Esophagus squamous epithelium (tissue), 5 donors: ENCODE results near the gene FAM163A. TPM values are rescaled to one million over a fixed set of nuclear protein-coding genes. Genes with fewer than 3 reads are reported as not detected.
A peak's percentile ranks its signal among the peaks of the same experiment; 100 is the strongest.

Experiments
- DNase-seq: peaks from one replicate; lab custom pipeline; 2025; lab: John Stamatoyannopoulos, UW
- H3K27ac ChIP-seq, 4 donors: fragments of 200-600 bp; sonication (generic); one replicate each; pipeline ENCODE4 v1.5.1; 2016 to 2019; ENCODE audit warnings: mild to moderate bottlenecking in 1 of 4
- H3K27me3 ChIP-seq, 4 donors: fragments of 200-600 bp; sonication (generic); 1 replicate in 3 of 4; 2 replicates in 1 of 4; pipeline versions ENCODE4 v1.5.1 to v1.6.0; 2017 to 2021; ENCODE audit warnings: antibody characterized with exemption in 1 of 4
- H3K36me3 ChIP-seq, 3 donors: fragments of 200-600 bp; sonication (generic); one replicate each; pipeline ENCODE4 v1.5.1; 2016 to 2019
- H3K4me1 ChIP-seq, 3 donors: fragments of 200-600 bp; sonication (generic); one replicate each; pipeline ENCODE4 v1.5.1; 2017 to 2019
- H3K4me3 ChIP-seq, 4 donors: fragments of 200-600 bp; sonication (generic); 1 replicate in 3 of 4; 2 replicates in 1 of 4; pipeline ENCODE4 v1.5.1; 2016 to 2019; ENCODE audit warnings: mild to moderate bottlenecking in 2 of 4, moderate library complexity in 1 of 4
- H3K9me3 ChIP-seq, 3 donors: fragments of 200-600 bp; sonication (generic); one replicate each; pipeline ENCODE4 v1.5.1; 2016 to 2019
- POLR2A ChIP-seq, 4 donors: fragments of 450-650 bp; IDR thresholded peaks; one replicate each; pipeline ENCODE4 v1.6.1; 2017; ENCODE audit warnings: antibody characterized with exemption in 4 of 4, mild to moderate bottlenecking in 4 of 4, moderate library complexity in 3 of 4
- WGBS, 2 donors: methylation state at CpG; one replicate each; pipeline ENCODE4 v1.1.5; 2018; 5-methylcytosine and 5-hydroxymethylcytosine counted together
- intact Hi-C: fragments of 100-400 bp; cut with DNase I; formaldehyde crosslinking; loops from one replicate; pipeline ENCODE4 v1.15.0; 2022
- total RNA-seq, 4 donors: library from RNA; depleted of rRNA; stranded (reverse); fragments of >200 nt; gene quantifications; one replicate each; pipeline ENCODE4 v1.1.0, GENCODE V29; 2016
- TF ChIP-seq, protein P1 (sequence below), 6 experiments: fragments of 450-650 bp in 4 of 6; fragments of 200-600 bp in 2 of 6; sonication (generic) in 2 of 6; IDR thresholded peaks; one replicate each; pipeline ENCODE4 v1.5.1; 2016 to 2019; ENCODE audit warnings: antibody characterized with exemption in 6 of 6, mild to moderate bottlenecking in 4 of 6, moderate library complexity in 4 of 6
- donor health status: DM: yes; HTN: yes; CAD: no.

FAM163A gene
- total RNA-seq, 4 donors from 2014 or later: not detected

DNA sequence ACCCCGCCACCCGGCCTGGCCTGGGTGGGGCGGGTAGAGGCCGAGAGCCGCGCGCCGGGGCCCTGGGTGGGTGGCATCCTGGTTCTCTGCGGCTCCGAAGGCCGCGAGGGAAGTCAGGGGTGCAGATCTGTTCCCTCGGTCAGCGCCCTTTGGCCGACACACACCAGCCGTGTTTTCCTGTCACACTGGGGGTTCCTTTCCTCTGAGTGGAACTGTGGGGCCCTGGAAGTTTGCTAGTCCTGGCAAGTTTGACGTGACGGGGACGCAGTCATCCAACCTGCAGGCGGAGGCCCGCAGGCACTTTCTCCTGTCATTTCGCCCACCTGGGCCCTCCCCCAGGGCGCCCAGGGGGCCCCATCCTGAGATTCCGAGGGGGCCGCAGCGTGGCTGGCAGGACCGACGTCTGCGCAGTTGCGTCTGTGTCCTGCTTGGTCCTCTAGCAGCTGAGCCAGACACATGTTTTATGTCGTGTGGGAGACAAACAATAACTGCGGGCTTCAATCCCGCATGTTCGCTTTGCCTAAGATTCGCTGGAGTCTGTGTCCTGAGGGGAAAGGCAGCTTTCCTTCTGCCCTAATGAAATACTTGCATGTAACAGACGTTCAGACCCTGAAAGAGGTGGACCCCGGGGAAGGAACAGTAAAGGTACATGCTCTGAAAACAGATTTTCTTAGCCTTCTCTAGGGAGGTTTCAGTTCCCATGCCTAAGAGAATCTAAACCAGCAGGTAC lies 1.5 kb downstream of the FAM163A start:
- DNase-seq: no peak
- peaks cover 9 to 24% (median 16%) of the 10 kb centered on the region in 3 donors for H3K4me1 ChIP-seq
- H3K27me3 ChIP-seq: peaks cover 10 to 95% (median 17%) of the 10 kb centered on the region in 4 donors
- WGBS, 2 donors: 34% methylated on average over 12 to 19 of the region's 37 CpGs
- peak overlapping the region in 2 of 4 donors; percentile 43 to 56 for H3K4me3 ChIP-seq
- no peak for TF ChIP-seq POLR2A (IDR thresholded peaks at IDR 0.05)
- TF ChIP-seq, protein P1, sequence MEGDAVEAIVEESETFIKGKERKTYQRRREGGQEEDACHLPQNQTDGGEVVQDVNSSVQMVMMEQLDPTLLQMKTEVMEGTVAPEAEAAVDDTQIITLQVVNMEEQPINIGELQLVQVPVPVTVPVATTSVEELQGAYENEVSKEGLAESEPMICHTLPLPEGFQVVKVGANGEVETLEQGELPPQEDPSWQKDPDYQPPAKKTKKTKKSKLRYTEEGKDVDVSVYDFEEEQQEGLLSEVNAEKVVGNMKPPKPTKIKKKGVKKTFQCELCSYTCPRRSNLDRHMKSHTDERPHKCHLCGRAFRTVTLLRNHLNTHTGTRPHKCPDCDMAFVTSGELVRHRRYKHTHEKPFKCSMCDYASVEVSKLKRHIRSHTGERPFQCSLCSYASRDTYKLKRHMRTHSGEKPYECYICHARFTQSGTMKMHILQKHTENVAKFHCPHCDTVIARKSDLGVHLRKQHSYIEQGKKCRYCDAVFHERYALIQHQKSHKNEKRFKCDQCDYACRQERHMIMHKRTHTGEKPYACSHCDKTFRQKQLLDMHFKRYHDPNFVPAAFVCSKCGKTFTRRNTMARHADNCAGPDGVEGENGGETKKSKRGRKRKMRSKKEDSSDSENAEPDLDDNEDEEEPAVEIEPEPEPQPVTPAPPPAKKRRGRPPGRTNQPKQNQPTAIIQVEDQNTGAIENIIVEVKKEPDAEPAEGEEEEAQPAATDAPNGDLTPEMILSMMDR (IDR thresholded peaks at IDR 0.05): no peak
- H3K9me3 ChIP-seq: no peaks in the 10 kb centered on the region
- intact Hi-C loops: no loop called here
- H3K27ac ChIP-seq: no peak overlapping the region
- no peaks in the 10 kb centered on the region for H3K36me3 ChIP-seq

DNA sequence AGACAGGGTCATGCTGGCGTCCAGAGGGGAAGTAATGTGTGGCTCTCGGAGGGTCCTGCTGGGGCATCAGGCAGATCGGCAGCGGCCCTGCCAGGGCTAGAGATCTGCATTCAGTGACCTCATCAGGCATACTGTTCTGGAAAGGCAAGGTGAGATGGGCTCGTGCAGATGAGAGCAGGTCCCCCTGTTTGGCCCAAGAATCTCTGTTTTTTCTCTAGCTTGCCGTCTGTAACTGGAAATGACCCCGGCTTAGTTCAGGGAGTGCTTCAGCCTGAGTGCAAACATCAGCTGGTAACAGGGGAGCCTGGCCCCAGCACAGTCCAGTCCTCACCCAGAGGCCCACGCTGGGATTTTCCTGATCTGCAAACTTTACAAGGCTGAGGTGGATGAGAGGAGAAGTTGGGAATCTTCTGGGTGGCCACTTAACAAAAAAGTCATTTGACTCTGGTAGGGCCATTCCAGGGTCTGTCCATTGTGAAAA lies 2.1 kb downstream of the FAM163A start:
- 72 to 87% methylated on average over 7 to 8 of the region's 8 CpGs for WGBS, 2 donors
- peaks cover 10 to 89% (median 17%) of the 10 kb centered on the region in 4 donors for H3K27me3 ChIP-seq
- DNase-seq: no peak

DNA sequence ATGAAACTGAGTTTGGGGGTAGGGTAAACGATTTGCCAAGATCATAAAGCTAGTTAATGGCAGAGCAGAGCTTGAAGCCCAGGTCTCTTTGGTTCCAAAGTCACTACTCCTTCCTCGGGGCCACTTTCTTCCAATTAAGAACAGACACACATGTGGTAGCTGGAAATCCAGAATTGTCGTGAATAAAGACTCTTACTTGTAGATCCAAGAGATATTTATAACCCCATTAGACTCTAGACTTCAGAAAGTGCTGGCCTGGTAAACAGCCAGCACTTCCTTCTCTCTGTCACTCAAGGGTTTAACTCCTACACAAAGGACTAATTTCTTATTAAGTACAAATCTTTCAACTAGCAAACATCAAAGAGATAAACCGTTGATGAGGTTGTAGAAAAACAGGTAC lies 2.7 kb downstream of the FAM163A start:
- H3K36me3 ChIP-seq: no peaks in the 10 kb centered on the region
- no peaks in the 10 kb centered on the region for H3K9me3 ChIP-seq
- H3K4me3 ChIP-seq: no peak overlapping the region
- peaks cover 9 to 24% (median 16%) of the 10 kb centered on the region in 3 donors for H3K4me1 ChIP-seq
- intact Hi-C loops: no loop called here
- TF ChIP-seq, protein P1 (IDR thresholded peaks at IDR 0.05): no peak
- no peak for TF ChIP-seq POLR2A (IDR thresholded peaks at IDR 0.05)
- H3K27ac ChIP-seq: no peak overlapping the region
- no peak for DNase-seq
- peaks cover 10 to 84% (median 17%) of the 10 kb centered on the region in 4 donors for H3K27me3 ChIP-seq
- 64 to 65% methylated on average over 4 of the region's 4 CpGs for WGBS, 2 donors

More for the DNA sequence above, 2.1 kb downstream of the FAM163A start:
- Histone ChIP-seq H3K9me3 (no peaks in the 10 kb centered on the region), H3K4me1 (peaks cover 9 to 24% (median 16%) of the 10 kb centered on the region in 3 donors), H3K27ac (no peak overlapping the region), H3K36me3 (no peaks in the 10 kb centered on the region), H3K4me3 (no peak overlapping the region)
- TF ChIP-seq, protein P1 (IDR thresholded peaks at IDR 0.05): no peak
- TF ChIP-seq POLR2A (IDR thresholded peaks at IDR 0.05): no peak
- intact Hi-C loops: no loop called here

DNA sequence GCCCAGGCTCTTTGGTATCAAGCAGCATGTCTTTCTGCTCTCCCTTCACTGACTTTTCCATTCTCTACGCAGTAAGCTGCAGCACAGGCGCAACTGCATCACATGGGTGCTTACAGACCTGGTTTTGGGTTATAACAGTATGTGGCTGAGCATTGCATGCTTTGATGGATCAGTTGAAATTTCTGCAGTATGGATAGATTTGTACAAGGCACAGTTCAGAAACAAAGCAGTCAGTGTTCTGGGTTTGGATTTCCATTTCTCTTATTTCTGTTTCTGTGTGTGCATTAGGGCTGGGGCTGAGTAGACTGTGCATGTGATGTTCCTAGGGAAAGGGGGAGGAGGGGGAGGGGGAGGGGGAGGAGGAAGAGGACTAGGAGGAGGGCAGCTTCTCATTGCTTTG lies 4.5 kb downstream of the FAM163A start:
- 86 to 95% methylated on average over 2 of the region's 2 CpGs for WGBS, 2 donors
- Histone ChIP-seq H3K4me1 (peaks cover 9 to 19% (median 16%) of the 10 kb centered on the region in 3 donors), H3K27ac (no peak overlapping the region), H3K4me3 (no peak overlapping the region), H3K27me3 (peaks cover 10 to 65% (median 15%) of the 10 kb centered on the region in 4 donors), H3K9me3 (peaks cover 0 to 4% (median 4%) of the 10 kb centered on the region in 3 donors), H3K36me3 (no peaks in the 10 kb centered on the region)
- no peak for TF ChIP-seq POLR2A (IDR thresholded peaks at IDR 0.05)
- TF ChIP-seq, protein P1 (IDR thresholded peaks at IDR 0.05): no peak
- intact Hi-C loops: no loop called here
- DNase-seq: no peak

DNA sequence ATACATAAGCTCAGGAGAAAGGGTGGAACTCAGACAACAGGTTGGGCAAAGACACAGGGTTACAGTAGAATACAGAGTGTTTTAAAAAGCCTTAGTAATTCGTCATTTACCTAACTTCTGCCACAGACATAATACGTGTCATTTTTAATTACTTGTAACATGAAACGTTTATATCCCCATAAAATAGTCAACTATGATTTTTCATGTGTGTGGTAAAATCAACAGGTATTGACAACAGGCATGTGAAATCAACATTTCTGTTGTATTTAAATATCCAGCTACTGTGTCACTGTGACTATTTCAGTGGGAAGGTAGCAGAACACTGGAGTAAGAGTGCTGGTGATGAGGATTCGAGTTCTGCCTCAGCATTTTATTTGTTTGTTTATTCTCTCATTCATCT lies 5.7 kb downstream of the FAM163A start:
- H3K36me3 ChIP-seq: no peaks in the 10 kb centered on the region
- no peak overlapping the region for H3K27ac ChIP-seq
- DNase-seq: no peak
- 59 to 67% methylated on average over 4 of the region's 4 CpGs for WGBS, 2 donors
- H3K9me3 ChIP-seq: peaks cover 0 to 4% (median 4%) of the 10 kb centered on the region in 3 donors
- intact Hi-C loops: no loop called here
- peaks cover 2 to 53% (median 7%) of the 10 kb centered on the region in 4 donors for H3K27me3 ChIP-seq
- H3K4me3 ChIP-seq: no peak overlapping the region
- TF ChIP-seq, protein P1 (IDR thresholded peaks at IDR 0.05): no peak
- TF ChIP-seq POLR2A (IDR thresholded peaks at IDR 0.05): no peak
- peaks cover 5 to 8% (median 6%) of the 10 kb centered on the region in 3 donors for H3K4me1 ChIP-seq
